Stomach (tissue), 4 donors: ENCODE measurements around the gene COLQ.

ENCODE experiments used
- CTCF ChIP-seq, 7 experiments: fragments of 450-650 bp in 4 of 7; fragments of 200-600 bp in 3 of 7; sonication (generic) in 3 of 7; IDR thresholded peaks; one replicate each; pipeline ENCODE4 v1.5.1; 2016 to 2019; ENCODE audit warnings: antibody characterized with exemption in 7 of 7, control low read depth in 2 of 7, mild to moderate bottlenecking in 1 of 7
- EP300 ChIP-seq: sonication (generic); formaldehyde crosslinking; IDR thresholded peaks from one replicate; pipeline ENCODE4 v1.6.1; 2017; ENCODE audit warnings: antibody characterized with exemption

GRCh38 chr3:15527031-15527459, 5.5 kb upstream of the COLQ start:
- TF ChIP-seq CTCF (IDR thresholded peaks at IDR 0.05) (no peak), EP300 (no peak)
